ENCODE results near the gene PRND. TPM values are rescaled to one million over a fixed set of nuclear protein-coding genes. Genes with fewer than 3 reads are reported as not detected.

PRND gene
- total RNA-seq, 2 donors from 2014 or later: not detected

Other genes with a start within 250 kb of the PRND start
- gene PRNP, start 35.5 kb upstream of the PRND start, total RNA-seq: 10 to 100 TPM; 30.2 to 32.1 TPM
- 10 to 100 TPM; 40.4 to 50.6 TPM for gene RASSF2, start 101.7 kb downstream of the PRND start, total RNA-seq

Data from activated naive CD4-positive, alpha-beta T cell treated with anti-CD3 and anti-CD28 coated beads, Interleukin-2, amount 50 U/mL, for 72 hours (primary cell).